NB4 (cell line): ENCODE data around the gene PTPRZ1.

Source experiments
- DNase-seq: peaks from one replicate; pipeline ENCODE4 v3.0.0; 2010; ENCODE audit warnings: low read depth
- H3K4me3 ChIP-seq: one replicate; pipeline ENCODE4 v1.5.1; 2011; ENCODE audit warnings: mild to moderate bottlenecking, low read depth, low read length, moderate library complexity
- MAX ChIP-seq: IDR thresholded peaks from 2 replicates; pipeline ENCODE4 v1.6.1; 2011; ENCODE audit warnings: low read depth, low read length
- MYC ChIP-seq: IDR thresholded peaks from 2 replicates; pipeline ENCODE4 v1.6.1; 2011; ENCODE audit warnings: low read depth, low read length
- POLR2A ChIP-seq: IDR thresholded peaks from 2 replicates; pipeline ENCODE4 v1.6.1; 2011; ENCODE audit warnings: mild to moderate bottlenecking; ENCODE audit not compliant: insufficient read length; ENCODE audit errors: extremely low read depth
- TF ChIP-seq, protein P1 (sequence below): IDR thresholded peaks from one replicate; pipeline ENCODE4 v1.5.1; 2012; ENCODE audit warnings: low read depth, low read length

Gene PTPRZ1

GRCh38 chr7:122038904-122039303 is 165.9 kb downstream of the PTPRZ1 start:
- DNase-seq, result no peak
- H3K4me3 ChIP-seq, result no peak overlapping the region
- TF ChIP-seq MYC, result no peak
- TF ChIP-seq MAX, result no peak
- TF ChIP-seq, protein P1, sequence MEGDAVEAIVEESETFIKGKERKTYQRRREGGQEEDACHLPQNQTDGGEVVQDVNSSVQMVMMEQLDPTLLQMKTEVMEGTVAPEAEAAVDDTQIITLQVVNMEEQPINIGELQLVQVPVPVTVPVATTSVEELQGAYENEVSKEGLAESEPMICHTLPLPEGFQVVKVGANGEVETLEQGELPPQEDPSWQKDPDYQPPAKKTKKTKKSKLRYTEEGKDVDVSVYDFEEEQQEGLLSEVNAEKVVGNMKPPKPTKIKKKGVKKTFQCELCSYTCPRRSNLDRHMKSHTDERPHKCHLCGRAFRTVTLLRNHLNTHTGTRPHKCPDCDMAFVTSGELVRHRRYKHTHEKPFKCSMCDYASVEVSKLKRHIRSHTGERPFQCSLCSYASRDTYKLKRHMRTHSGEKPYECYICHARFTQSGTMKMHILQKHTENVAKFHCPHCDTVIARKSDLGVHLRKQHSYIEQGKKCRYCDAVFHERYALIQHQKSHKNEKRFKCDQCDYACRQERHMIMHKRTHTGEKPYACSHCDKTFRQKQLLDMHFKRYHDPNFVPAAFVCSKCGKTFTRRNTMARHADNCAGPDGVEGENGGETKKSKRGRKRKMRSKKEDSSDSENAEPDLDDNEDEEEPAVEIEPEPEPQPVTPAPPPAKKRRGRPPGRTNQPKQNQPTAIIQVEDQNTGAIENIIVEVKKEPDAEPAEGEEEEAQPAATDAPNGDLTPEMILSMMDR, result no peak
- TF ChIP-seq POLR2A, result no peak

DNA sequence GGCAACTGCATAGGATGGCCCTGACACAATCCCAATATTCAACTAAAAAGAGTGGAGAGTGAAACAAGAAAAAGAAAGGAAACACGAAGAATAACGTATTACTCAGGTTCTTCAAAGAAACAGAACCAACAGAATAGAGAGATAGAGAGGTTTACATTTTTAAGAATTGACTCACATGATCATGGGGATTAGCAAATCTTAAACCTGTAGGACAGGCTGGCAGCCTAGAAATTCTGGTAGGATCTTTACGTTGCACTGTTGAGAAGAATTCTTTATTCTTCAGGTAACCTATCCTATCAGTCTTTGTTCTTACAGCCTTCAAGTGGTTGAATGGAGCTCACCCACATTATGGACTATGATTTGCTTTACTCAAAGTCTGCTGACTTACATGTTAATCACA is 167.2 kb downstream of the PTPRZ1 start:
- DNase-seq, result no peak
- no peak overlapping the region for H3K4me3 ChIP-seq
- TF ChIP-seq POLR2A (no peak), MAX (no peak), MYC (no peak)
- TF ChIP-seq, protein P1, result no peak

- H3K4me3 ChIP-seq, result no peak overlapping the region
- no peak for DNase-seq
- TF ChIP-seq POLR2A, result no peak
- TF ChIP-seq MAX, result no peak
Observed at GRCh38 chr7:122046402-122046801, 173.4 kb downstream of the PTPRZ1 start.

DNA sequence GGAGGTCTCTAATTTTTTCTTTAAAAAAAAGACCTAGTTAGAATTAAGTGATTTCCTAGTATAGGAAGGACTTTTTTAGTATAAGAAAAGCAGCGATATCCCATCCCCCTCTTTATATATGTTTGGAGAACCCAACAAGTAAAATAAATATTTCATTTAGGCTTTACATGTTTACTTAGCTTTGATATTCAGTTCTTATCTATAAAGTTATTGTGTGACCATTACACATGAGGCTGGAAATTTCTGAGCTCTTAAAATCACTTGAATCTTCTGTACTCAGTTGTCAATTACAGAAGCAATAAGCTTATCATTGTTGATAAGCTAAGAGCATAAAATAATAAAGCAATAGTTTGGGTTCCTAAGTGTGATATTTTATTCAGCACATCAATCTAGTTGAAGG is 181.4 kb downstream of the PTPRZ1 start:
- H3K4me3 ChIP-seq, result no peak overlapping the region
- no peak for TF ChIP-seq POLR2A
- TF ChIP-seq MAX, result no peak
- TF ChIP-seq, protein P1, result no peak
- TF ChIP-seq MYC, result no peak
- no peak for DNase-seq

DNA sequence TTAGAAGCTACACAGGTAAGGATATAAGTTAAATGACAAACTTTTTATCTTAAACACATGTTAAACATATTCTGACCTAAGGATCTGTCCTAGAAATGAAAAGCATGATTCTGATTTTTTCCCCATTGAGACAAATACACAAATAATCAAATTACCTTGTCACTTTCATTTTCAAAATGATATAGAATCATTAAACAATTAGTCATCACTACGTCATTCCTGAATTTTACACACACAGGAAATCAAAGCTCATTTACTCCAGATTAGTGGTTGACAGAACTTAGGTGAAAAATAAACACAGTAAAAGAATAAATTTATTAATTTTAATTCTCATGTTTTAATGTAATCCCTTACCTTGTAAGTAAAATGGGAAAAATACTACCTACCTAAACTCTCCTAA is 182.1 kb downstream of the PTPRZ1 start:
- H3K4me3 ChIP-seq, result no peak overlapping the region
- DNase-seq, result no peak
- TF ChIP-seq, protein P1, result no peak
- TF ChIP-seq POLR2A, result no peak
- no peak for TF ChIP-seq MYC
- TF ChIP-seq MAX, result no peak

DNA sequence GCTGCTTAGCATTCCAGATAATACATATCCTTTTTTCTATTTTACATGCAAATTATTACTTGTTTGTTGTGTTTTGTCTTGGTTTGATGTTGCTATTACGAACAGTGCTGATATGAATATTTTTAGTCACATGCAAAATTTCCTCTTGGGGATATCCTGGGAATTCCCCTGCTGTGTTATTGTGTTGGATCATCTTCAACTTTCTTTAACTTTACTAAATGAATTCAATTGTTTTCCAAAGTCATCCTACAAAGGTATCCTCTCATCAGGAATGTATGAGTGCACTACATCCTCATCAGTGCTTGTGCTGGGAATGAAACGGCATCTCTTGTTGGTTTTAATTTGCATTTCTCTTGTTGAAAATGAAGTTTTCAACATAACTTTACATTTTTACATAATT is 184.0 kb downstream of the PTPRZ1 start:
- no peak for TF ChIP-seq MAX
- TF ChIP-seq MYC, result no peak
- TF ChIP-seq, protein P1, result no peak
- no peak for TF ChIP-seq POLR2A
- no peak for DNase-seq

More for the DNA sequence above, 184.0 kb downstream of the PTPRZ1 start:
- H3K4me3 ChIP-seq, result no peak overlapping the region
